Measurements from ENCODE around the gene ACKR2. TPM values are rescaled to one million over a fixed set of nuclear protein-coding genes. Genes with fewer than 3 reads are reported as not detected.

Gene ACKR2
- total and polyA plus RNA-seq, 7 donors, result 0.04 to 1.6 (median 0.79) TPM

GRCh38 chr3:42814914-42815507 is 5.8 kb downstream of the ACKR2 start:
- ATAC-seq, result peak in 1 of 4 donors; percentile 36
- H3K4me1 ChIP-seq, result no peaks in the 10 kb centered on the region
- H3K27ac ChIP-seq, result no peak overlapping the region
- H3K36me3 ChIP-seq (ENCODE audit: insufficient read depth in 1 of 2, low read depth in 1 of 2), result no peaks in the 10 kb centered on the region
- intact Hi-C loops (cut with DNase I), result no loop called here
- H3K27me3 ChIP-seq (ENCODE audit: insufficient read depth in 3 of 3, low read length in 2 of 3), result no peaks in the 10 kb centered on the region
- TF ChIP-seq, protein P1, sequence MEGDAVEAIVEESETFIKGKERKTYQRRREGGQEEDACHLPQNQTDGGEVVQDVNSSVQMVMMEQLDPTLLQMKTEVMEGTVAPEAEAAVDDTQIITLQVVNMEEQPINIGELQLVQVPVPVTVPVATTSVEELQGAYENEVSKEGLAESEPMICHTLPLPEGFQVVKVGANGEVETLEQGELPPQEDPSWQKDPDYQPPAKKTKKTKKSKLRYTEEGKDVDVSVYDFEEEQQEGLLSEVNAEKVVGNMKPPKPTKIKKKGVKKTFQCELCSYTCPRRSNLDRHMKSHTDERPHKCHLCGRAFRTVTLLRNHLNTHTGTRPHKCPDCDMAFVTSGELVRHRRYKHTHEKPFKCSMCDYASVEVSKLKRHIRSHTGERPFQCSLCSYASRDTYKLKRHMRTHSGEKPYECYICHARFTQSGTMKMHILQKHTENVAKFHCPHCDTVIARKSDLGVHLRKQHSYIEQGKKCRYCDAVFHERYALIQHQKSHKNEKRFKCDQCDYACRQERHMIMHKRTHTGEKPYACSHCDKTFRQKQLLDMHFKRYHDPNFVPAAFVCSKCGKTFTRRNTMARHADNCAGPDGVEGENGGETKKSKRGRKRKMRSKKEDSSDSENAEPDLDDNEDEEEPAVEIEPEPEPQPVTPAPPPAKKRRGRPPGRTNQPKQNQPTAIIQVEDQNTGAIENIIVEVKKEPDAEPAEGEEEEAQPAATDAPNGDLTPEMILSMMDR (IDR thresholded peaks at IDR 0.05), result no peak
- 20 to 39% (median 27%) methylated on average over 2 of the region's 2 CpGs for WGBS, 3 donors
- no peak overlapping the region for H3K4me3 ChIP-seq
- no peaks in the 10 kb centered on the region for H3K9me3 ChIP-seq
- no peak for DNase-seq

DNA sequence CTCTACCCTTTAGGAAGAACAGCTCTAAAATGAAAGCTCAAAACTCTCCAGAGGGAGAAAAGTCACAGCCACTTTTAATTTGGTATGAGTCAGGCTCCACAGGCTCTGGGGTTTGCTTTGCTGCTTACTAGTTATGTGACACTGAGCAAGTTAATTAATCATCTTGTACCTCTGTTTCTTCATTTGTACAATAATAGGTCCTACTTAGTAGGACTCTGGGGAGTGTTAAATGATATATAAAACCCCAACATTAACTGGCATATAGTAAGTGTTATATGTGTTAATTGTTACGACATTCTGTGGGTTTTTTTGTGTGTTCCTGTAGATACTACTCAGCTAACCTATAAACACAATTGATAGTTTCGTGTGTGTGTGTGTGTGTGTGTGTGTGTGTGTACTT is 6.6 kb downstream of the ACKR2 start:
- H3K27me3 ChIP-seq (ENCODE audit: insufficient read depth in 3 of 3, low read length in 2 of 3), result no peaks in the 10 kb centered on the region
- 77 to 87% (median 84%) methylated on average over 2 of the region's 2 CpGs for WGBS, 3 donors
- H3K9me3 ChIP-seq, result no peaks in the 10 kb centered on the region
- DNase-seq (no peak), ATAC-seq (no peak)
- H3K36me3 ChIP-seq (ENCODE audit: insufficient read depth in 1 of 2, low read depth in 1 of 2), result no peaks in the 10 kb centered on the region
- intact Hi-C loops (cut with DNase I), result no loop called here
- H3K27ac ChIP-seq, result no peak overlapping the region
- H3K4me1 ChIP-seq, result no peaks in the 10 kb centered on the region
- no peak overlapping the region for H3K4me3 ChIP-seq
- TF ChIP-seq, protein P1 (IDR thresholded peaks at IDR 0.05), result no peak

DNA sequence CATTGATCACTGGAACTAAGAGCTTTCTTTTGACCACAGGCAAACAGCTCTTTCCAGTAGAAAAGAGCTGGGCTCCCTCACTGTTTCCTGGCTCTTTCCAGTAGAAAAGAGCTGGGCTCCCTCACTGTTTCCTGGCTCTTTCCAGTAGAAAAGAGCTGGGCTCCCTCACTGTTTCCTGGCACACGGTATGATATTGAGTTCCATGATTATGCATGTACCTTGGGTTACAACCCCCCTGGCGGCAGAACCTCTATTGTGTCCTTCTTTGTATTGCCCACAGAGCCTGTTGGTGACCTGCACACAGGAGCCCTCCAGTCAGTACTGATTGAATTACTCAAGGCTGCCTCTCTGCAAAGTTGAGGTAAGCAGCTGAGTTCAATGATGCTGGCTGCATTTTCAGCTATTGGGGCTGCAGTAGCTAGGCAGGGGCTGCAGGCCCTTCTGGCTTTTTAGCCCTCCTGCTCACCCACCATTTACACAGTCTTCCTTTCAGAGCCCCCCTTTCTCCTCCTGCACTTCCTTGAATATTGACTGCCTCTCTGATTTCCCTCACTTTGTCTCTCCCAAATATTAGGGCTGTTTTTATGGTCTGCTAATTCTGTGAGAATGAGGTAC is 10.2 kb downstream of the ACKR2 start:
- TF ChIP-seq, protein P1 (IDR thresholded peaks at IDR 0.05), result no peak
- no peaks in the 10 kb centered on the region for H3K4me1 ChIP-seq
- WGBS, 3 donors, result 37 to 44% (median 42%) methylated on average over 2 of the region's 2 CpGs
- no peaks in the 10 kb centered on the region for H3K27me3 ChIP-seq (ENCODE audit: insufficient read depth in 3 of 3, low read length in 2 of 3)
- DNase-seq (no peak), ATAC-seq (no peak)
- H3K9me3 ChIP-seq, result no peaks in the 10 kb centered on the region
- H3K4me3 ChIP-seq, result no peak overlapping the region
- H3K27ac ChIP-seq, result no peak overlapping the region
- no peaks in the 10 kb centered on the region for H3K36me3 ChIP-seq (ENCODE audit: insufficient read depth in 1 of 2, low read depth in 1 of 2)
- intact Hi-C loops (cut with DNase I), result no loop called here

DNA sequence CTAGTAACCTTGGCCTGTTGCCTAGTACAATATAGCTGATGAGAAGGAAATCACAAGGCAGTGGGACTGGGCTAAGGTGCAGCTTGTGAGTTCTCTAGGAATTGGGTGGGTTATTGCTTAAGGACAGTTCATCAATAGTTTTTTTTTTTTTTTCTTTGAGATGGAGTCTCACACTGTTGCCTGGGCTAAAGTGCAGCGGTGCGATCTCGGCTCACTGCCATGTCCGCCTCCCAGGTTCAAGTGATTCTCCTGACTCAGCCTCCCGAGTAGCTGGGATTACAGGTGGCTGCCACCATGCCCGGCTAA is 11.5 kb downstream of the ACKR2 start:
- WGBS, 3 donors, result 84 to 95% (median 90%) methylated on average over 6 of the region's 6 CpGs

More for the DNA sequence above, 11.5 kb downstream of the ACKR2 start:
- TF ChIP-seq, protein P1 (IDR thresholded peaks at IDR 0.05), result no peak
- H3K4me3 ChIP-seq, result no peak overlapping the region
- H3K27ac ChIP-seq, result no peak overlapping the region
- intact Hi-C loops (cut with DNase I), result no loop called here
- H3K9me3 ChIP-seq, result no peaks in the 10 kb centered on the region
- H3K36me3 ChIP-seq (ENCODE audit: insufficient read depth in 1 of 2, low read depth in 1 of 2), result no peaks in the 10 kb centered on the region
- H3K27me3 ChIP-seq (ENCODE audit: insufficient read depth in 3 of 3, low read length in 2 of 3), result no peaks in the 10 kb centered on the region
- ATAC-seq (no peak), DNase-seq (no peak)
- H3K4me1 ChIP-seq, result no peaks in the 10 kb centered on the region

Data from psoas muscle (tissue), 8 donors.